Peyer's patch (tissue), 4 donors: ENCODE measurements around the gene KLHL33. TPM values are rescaled to one million over a fixed set of nuclear protein-coding genes. Genes with fewer than 3 reads are reported as not detected.

Experiments used
- DNase-seq, 3 donors: peaks; one replicate each; pipeline ENCODE4 v3.0.0-alpha.2; 2017 to 2019
- H3K27ac ChIP-seq, 4 donors: fragments of 200-600 bp; sonication (generic); one replicate each; pipeline ENCODE4 v1.5.1; 2016 to 2019
- H3K27me3 ChIP-seq, 2 donors: fragments of 200-600 bp; sonication (generic); one replicate each; pipeline ENCODE4 v1.5.1; 2019
- H3K36me3 ChIP-seq, 3 donors: fragments of 200-600 bp; sonication (generic); one replicate each; pipeline ENCODE4 v1.5.1; 2016 to 2019
- H3K4me1 ChIP-seq, 4 donors: fragments of 200-600 bp; sonication (generic); one replicate each; pipeline ENCODE4 v1.5.1; 2016 to 2019
- H3K4me3 ChIP-seq, 4 donors: fragments of 200-600 bp; sonication (generic); 1 replicate in 3 of 4; 2 replicates in 1 of 4; pipeline ENCODE4 v1.5.1; 2016 to 2019; ENCODE audit warnings: mild to moderate bottlenecking in 1 of 4
- H3K9me3 ChIP-seq, 4 donors: fragments of 200-600 bp; sonication (generic); one replicate each; pipeline ENCODE4 v1.5.1; 2016 to 2019; ENCODE audit warnings: mild to moderate bottlenecking in 1 of 4
- CTCF ChIP-seq, 6 experiments: fragments of 450-650 bp in 4 of 6; fragments of 200-600 bp in 2 of 6; sonication (generic) in 1 of 6; IDR thresholded peaks; one replicate each; pipeline ENCODE4 v1.5.1; 2017 to 2019; ENCODE audit warnings: antibody characterized with exemption in 6 of 6, mild to moderate bottlenecking in 3 of 6, moderate library complexity in 1 of 6
- POLR2A ChIP-seq, 2 donors: fragments of 450-650 bp; IDR thresholded peaks; one replicate each; pipeline ENCODE4 v1.5.1; 2017; ENCODE audit warnings: antibody characterized with exemption in 2 of 2, mild to moderate bottlenecking in 2 of 2, moderate library complexity in 2 of 2
- total RNA-seq, 4 donors: library from RNA; depleted of rRNA; stranded (reverse); fragments of >200 nt; gene quantifications; one replicate each; pipeline ENCODE4 v1.1.0, GENCODE V29; 2016

The KLHL33 gene
- total RNA-seq, 4 donors from 2014 or later = 0.13 TPM; not detected in 3

- Histone ChIP-seq H3K4me3 (no peak overlapping the region), H3K4me1 (no peaks in the 10 kb centered on the region), H3K36me3 (peaks cover 0 to 7% (median 0%) of the 10 kb centered on the region in 3 donors), H3K27me3 (no peaks in the 10 kb centered on the region), H3K9me3 (no peaks in the 10 kb centered on the region), H3K27ac (peak overlapping the region in 1 of 4 donors; percentile 46)
- peak in 1 of 3 donors; percentile 27 for DNase-seq
- TF ChIP-seq POLR2A (IDR thresholded peaks at IDR 0.05) (no peak), CTCF (IDR thresholded peaks at IDR 0.05) (no peak)
These were observed 4.9 kb upstream of the KLHL33 start for GRCh38 chr14:20440882-20441281.

GRCh38 chr14:20440465-20440864, 4.5 kb upstream of the KLHL33 start:
- Histone ChIP-seq H3K9me3 (no peaks in the 10 kb centered on the region), H3K36me3 (peaks cover 0 to 3% (median 0%) of the 10 kb centered on the region in 3 donors), H3K27me3 (no peaks in the 10 kb centered on the region), H3K4me1 (peaks cover 0 to 3% (median 0%) of the 10 kb centered on the region in 4 donors), H3K4me3 (no peak overlapping the region), H3K27ac (peak overlapping the region in 1 of 4 donors; percentile 46)
- DNase-seq = no peak
- TF ChIP-seq CTCF (IDR thresholded peaks at IDR 0.05) (no peak), POLR2A (IDR thresholded peaks at IDR 0.05) (no peak)

- DNase-seq = no peak
- TF ChIP-seq CTCF (IDR thresholded peaks at IDR 0.05) (no peak), POLR2A (IDR thresholded peaks at IDR 0.05) (no peak)
- peaks cover 0 to 12% (median 0%) of the 10 kb centered on the region in 4 donors for H3K4me1 ChIP-seq
These were observed 2.7 kb upstream of the KLHL33 start for GRCh38 chr14:20438664-20439063.

GRCh38 chr14:20436363-20436755, 393 bp upstream of the KLHL33 start:
- Histone ChIP-seq H3K4me1 (peaks cover 0 to 12% (median 0%) of the 10 kb centered on the region in 4 donors), H3K9me3 (no peaks in the 10 kb centered on the region), H3K36me3 (no peaks in the 10 kb centered on the region), H3K27ac (no peak overlapping the region), H3K27me3 (no peaks in the 10 kb centered on the region), H3K4me3 (no peak overlapping the region)
- TF ChIP-seq CTCF (IDR thresholded peaks at IDR 0.05) (no peak), POLR2A (IDR thresholded peaks at IDR 0.05) (no peak)
- no peak for DNase-seq

More at GRCh38 chr14:20438664-20439063, 2.7 kb upstream of the KLHL33 start:
- H3K36me3 ChIP-seq = no peaks in the 10 kb centered on the region
- no peak overlapping the region for H3K27ac ChIP-seq
- no peak overlapping the region for H3K4me3 ChIP-seq
- H3K27me3 ChIP-seq = no peaks in the 10 kb centered on the region
- no peaks in the 10 kb centered on the region for H3K9me3 ChIP-seq

GRCh38 chr14:20434701-20435581, 1.0 kb downstream of the KLHL33 start:
- H3K27ac ChIP-seq = peak overlapping the region in 2 of 4 donors; percentile 46 to 55

More at GRCh38 chr14:20434701-20435581, 1.0 kb downstream of the KLHL33 start:
- no peaks in the 10 kb centered on the region for H3K36me3 ChIP-seq
- DNase-seq = peak in 1 of 3 donors; percentile 55
- H3K9me3 ChIP-seq = no peaks in the 10 kb centered on the region
- no peaks in the 10 kb centered on the region for H3K27me3 ChIP-seq
- H3K4me3 ChIP-seq = peak overlapping the region in 2 of 4 donors; percentile 28 to 35
- H3K4me1 ChIP-seq = peaks cover 0 to 16% (median 0%) of the 10 kb centered on the region in 4 donors
- TF ChIP-seq CTCF (IDR thresholded peaks at IDR 0.05) (no peak), POLR2A (IDR thresholded peaks at IDR 0.05) (no peak)
